C4-2B (cell line): ENCODE measurements around the gene CENPM.

Experiments used
- ZFX ChIP-seq: fragments of 450-650 bp; IDR thresholded peaks from 2 replicates; pipeline ENCODE4 v1.6.1; 2017
- TF ChIP-seq, protein P1 (sequence below): fragments of 450-650 bp; conservative IDR thresholded peaks from 2 replicates; pipeline ENCODE4 v1.5.1; 2017; ENCODE audit warnings: mild to moderate bottlenecking

DNA sequence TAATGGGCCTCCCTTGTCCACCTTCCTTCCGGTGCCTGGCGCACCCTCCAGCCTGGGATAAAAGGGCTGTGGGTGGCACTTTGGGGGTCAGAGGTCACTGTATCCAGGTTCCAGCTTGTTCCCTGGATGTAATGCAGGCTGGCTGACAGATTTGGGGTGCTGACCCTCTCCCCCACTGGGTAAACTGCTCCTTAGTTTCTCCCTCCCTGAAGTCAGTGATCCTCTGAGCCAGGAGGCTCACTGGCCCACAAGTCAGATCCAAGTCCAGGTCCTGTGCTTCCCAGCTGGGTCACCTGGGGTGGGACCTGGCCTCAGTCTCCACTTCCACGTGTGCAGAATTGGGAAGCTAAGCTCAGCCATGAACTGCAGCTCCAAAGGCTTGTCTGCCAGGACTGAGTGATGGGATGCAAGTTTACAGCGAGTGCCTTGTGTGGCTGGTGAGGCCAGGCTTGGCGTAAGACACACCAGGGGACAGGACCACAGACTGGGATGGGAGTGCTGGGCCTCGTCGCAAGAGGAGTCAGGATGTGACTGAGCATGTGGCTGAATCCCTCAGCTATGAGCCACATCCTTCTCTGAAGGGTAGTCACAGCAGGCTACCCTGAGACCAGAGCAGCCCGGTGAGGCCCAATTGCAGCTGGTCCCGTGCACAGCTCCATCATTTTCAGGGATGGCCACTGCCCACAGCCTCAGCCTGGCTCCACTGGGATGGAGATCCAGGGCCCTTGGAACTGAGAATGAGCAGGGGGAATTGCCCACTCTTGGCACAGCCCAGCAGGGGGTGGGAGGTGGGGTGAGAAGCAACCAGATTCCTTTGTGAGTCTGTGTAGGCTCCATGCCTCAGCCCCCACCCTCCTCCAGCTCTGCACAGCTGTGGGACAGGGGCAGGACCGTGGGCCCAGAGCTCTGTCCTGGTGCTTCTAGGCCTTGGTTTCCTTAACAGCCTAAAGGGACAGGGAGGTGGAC, 39.2 kb downstream of the CENPM start:
- TF ChIP-seq, protein P1, sequence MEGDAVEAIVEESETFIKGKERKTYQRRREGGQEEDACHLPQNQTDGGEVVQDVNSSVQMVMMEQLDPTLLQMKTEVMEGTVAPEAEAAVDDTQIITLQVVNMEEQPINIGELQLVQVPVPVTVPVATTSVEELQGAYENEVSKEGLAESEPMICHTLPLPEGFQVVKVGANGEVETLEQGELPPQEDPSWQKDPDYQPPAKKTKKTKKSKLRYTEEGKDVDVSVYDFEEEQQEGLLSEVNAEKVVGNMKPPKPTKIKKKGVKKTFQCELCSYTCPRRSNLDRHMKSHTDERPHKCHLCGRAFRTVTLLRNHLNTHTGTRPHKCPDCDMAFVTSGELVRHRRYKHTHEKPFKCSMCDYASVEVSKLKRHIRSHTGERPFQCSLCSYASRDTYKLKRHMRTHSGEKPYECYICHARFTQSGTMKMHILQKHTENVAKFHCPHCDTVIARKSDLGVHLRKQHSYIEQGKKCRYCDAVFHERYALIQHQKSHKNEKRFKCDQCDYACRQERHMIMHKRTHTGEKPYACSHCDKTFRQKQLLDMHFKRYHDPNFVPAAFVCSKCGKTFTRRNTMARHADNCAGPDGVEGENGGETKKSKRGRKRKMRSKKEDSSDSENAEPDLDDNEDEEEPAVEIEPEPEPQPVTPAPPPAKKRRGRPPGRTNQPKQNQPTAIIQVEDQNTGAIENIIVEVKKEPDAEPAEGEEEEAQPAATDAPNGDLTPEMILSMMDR, result no peak
- TF ChIP-seq ZFX, result no peak
